ENCODE data around the gene OVOL1. TPM values are rescaled to one million over a fixed set of nuclear protein-coding genes. Genes with fewer than 3 reads are reported as not detected.

Gene OVOL1
- total and polyA plus RNA-seq, 2 of the 13 experiments (the other 11 are each of a cell fraction or from before 2014, with no cell fraction given): 0.01 TPM; not detected in 1

GRCh38 chr11:65766535-65766934 lies 20.3 kb upstream of the OVOL1 start:
- DNase-seq (ENCODE audit: low spot score) (no peak), FAIRE-seq (no peak), ATAC-seq (no peak)
- Histone ChIP-seq H3K9me3 (ENCODE audit: low read length) (no peaks in the 10 kb centered on the region), H3K4me1 (ENCODE audit: insufficient read depth, low read length) (peaks cover 39% of the 10 kb centered on the region), H3K4me2 (ENCODE audit: low read depth, low read length) (no peak overlapping the region), H3K9ac (ENCODE audit: insufficient read depth, low read depth, low read length) (no peak overlapping the region), H3K4me3 (replicated peaks in 1 of 3; ENCODE audit: insufficient read depth in 1 of 3, low read depth in 2 of 3, low read length in 3 of 3) (no peak overlapping the region), H3K36me3 (replicated peaks in 1 of 2; ENCODE audit: control insufficient read depth in 1 of 2, insufficient read depth in 2 of 2, low read length in 2 of 2) (no peaks in the 10 kb centered on the region), H2AFZ (ENCODE audit: low read length) (no peak overlapping the region), H4K20me1 (ENCODE audit: insufficient read depth, low read length) (no peaks in the 10 kb centered on the region), H3K79me2 (ENCODE audit: insufficient read depth, low read length) (no peaks in the 10 kb centered on the region), H3K27me3 (ENCODE audit: control insufficient read depth in 1 of 2, insufficient read depth in 2 of 2, low read length in 2 of 2) (no peaks in the 10 kb centered on the region; a peak in 1 of 5 replicates), H3K27ac (ENCODE audit: extremely low read length, insufficient read depth, low read length) (no peak overlapping the region)
- WGBS (ENCODE audit: low lambda C conversion rate): 10% methylated on average over 7 of the region's 7 CpGs
- in situ Hi-C loops (cut with HindIII; ENCODE audit: extremely low pct_ligation_motif_present, low pct_unique_long_range_greater_than_20kb) (no loop called here), intact Hi-C loops (cut with micrococcal nuclease; ENCODE audit: unreplicated experiment) (no loop called here)
- no TSS peak for BruUV-seq (replicated peaks)
- TF ChIP-seq MAFF (IDR thresholded peaks at IDR 0.05; ENCODE audit: low read depth, low read length) (0 out of 2 replicates have a peak, but pooled peaks have one; percentile 2), SMAD9 (CRISPR knock-in tag; IDR thresholded peaks at IDR 0.05) (no peak)
- ChIA-PET CTCF (ENCODE audit: low intra/inter-chr PET ratio, low total read pairs) (no interaction called here), POLR2A (no interaction called here)

DNA sequence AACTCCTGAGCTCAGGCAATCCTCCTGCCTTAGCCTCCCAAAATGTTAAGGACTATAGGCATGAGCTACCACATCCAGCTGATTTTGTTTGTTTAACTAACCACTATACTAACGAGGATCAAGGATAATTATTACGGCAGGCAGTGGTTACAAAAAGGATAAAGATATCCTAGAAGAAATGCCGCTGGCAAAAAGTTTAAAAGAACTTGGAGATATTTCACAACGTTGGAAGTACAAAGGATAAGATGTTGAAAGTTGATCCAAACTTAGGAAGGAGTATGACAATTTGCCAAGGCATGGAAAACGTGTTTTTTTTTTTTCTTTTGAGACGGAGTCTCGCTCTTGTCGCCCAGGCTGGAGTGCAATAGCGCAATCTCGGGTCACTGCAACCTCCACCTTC lies 19.5 kb upstream of the OVOL1 start:
- FAIRE-seq: no peak
- CTCF ChIA-PET (ENCODE audit: low intra/inter-chr PET ratio, low total read pairs): no interaction called here

More for the DNA sequence above, 19.5 kb upstream of the OVOL1 start:
- in situ Hi-C loops (cut with HindIII; ENCODE audit: extremely low pct_ligation_motif_present, low pct_unique_long_range_greater_than_20kb) (no loop called here), intact Hi-C loops (cut with micrococcal nuclease; ENCODE audit: unreplicated experiment) (no loop called here)
- DNase-seq (ENCODE audit: low spot score): no peak
- H3K4me3 ChIP-seq (replicated peaks in 1 of 3; ENCODE audit: insufficient read depth in 1 of 3, low read depth in 2 of 3, low read length in 3 of 3): no peak overlapping the region
- H3K9me3 ChIP-seq (ENCODE audit: low read length): no peaks in the 10 kb centered on the region
- WGBS (ENCODE audit: low lambda C conversion rate): 19% methylated on average over 10 of the region's 10 CpGs
- TF ChIP-seq HNF4G (IDR thresholded peaks at IDR 0.05; ENCODE audit: borderline replicate concordance, low read depth, low read length) (no peak), HNF4G (CRISPR knock-in tag; IDR thresholded peaks at IDR 0.05; ENCODE audit: borderline replicate concordance, low read depth) (no peak), ZNF564 (CRISPR knock-in tag; IDR thresholded peaks at IDR 0.05) (no peak), SOX6 (IDR thresholded peaks at IDR 0.05) (no peak), SOX6 (CRISPR knock-in tag; IDR thresholded peaks at IDR 0.05) (no peak), ZNF367 (CRISPR knock-in tag; IDR thresholded peaks at IDR 0.05; ENCODE audit: borderline replicate concordance) (no peak), SOX13 (IDR thresholded peaks at IDR 0.05) (no peak), SOX13 (CRISPR knock-in tag; conservative IDR thresholded peaks at IDR 0.05 in 1 of 2, IDR thresholded peaks at IDR 0.05 in 1 of 2) (no peak), JUND (CRISPR knock-in tag; IDR thresholded peaks at IDR 0.05) (no peak)
- H2AFZ ChIP-seq (ENCODE audit: low read length): no peak overlapping the region
- peaks cover 40% of the 10 kb centered on the region for H3K4me1 ChIP-seq (ENCODE audit: insufficient read depth, low read length)
- H3K36me3 ChIP-seq (replicated peaks in 1 of 2; ENCODE audit: control insufficient read depth in 1 of 2, insufficient read depth in 2 of 2, low read length in 2 of 2): no peaks in the 10 kb centered on the region
- H3K9ac ChIP-seq (ENCODE audit: insufficient read depth, low read depth, low read length): no peak overlapping the region
- no peak for ATAC-seq
- no peak overlapping the region for H3K27ac ChIP-seq (ENCODE audit: extremely low read length, insufficient read depth, low read length)
- H3K79me2 ChIP-seq (ENCODE audit: insufficient read depth, low read length): no peaks in the 10 kb centered on the region
- BruUV-seq (replicated peaks): no TSS peak
- POLR2A ChIA-PET: no interaction called here
- H3K4me2 ChIP-seq (ENCODE audit: low read depth, low read length): no peak overlapping the region
- H3K27me3 ChIP-seq (ENCODE audit: control insufficient read depth in 1 of 2, insufficient read depth in 2 of 2, low read length in 2 of 2): no peaks in the 10 kb centered on the region
- H4K20me1 ChIP-seq (ENCODE audit: insufficient read depth, low read length): no peaks in the 10 kb centered on the region

Data from HepG2 (cell line).